GM12865 (cell line): ENCODE measurements around the gene CNR1.
"Not testable (repeated sequence)": the region's sequence is repeated elsewhere in the genome, so short reads cannot be mapped to it uniquely, and the experiment has no call there.

ENCODE experiments used
- DNase-seq: peaks from one replicate; pipeline ENCODE4 v3.0.0; 2010; ENCODE audit warnings: low read depth
- H3K4me3 ChIP-seq: 2 replicates; pipeline ENCODE4 v1.5.1; 2011; ENCODE audit warnings: mild to moderate bottlenecking, low read depth, low read length, control low read depth
- TF ChIP-seq, protein P1 (sequence below): IDR thresholded peaks from 2 replicates; pipeline ENCODE4 v1.5.1; 2011; ENCODE audit warnings: low read length, control low read depth, low read depth, inconsistent platforms; ENCODE audit not compliant: insufficient read depth; ENCODE audit errors: missing control alignments

CNR1 gene

DNA sequence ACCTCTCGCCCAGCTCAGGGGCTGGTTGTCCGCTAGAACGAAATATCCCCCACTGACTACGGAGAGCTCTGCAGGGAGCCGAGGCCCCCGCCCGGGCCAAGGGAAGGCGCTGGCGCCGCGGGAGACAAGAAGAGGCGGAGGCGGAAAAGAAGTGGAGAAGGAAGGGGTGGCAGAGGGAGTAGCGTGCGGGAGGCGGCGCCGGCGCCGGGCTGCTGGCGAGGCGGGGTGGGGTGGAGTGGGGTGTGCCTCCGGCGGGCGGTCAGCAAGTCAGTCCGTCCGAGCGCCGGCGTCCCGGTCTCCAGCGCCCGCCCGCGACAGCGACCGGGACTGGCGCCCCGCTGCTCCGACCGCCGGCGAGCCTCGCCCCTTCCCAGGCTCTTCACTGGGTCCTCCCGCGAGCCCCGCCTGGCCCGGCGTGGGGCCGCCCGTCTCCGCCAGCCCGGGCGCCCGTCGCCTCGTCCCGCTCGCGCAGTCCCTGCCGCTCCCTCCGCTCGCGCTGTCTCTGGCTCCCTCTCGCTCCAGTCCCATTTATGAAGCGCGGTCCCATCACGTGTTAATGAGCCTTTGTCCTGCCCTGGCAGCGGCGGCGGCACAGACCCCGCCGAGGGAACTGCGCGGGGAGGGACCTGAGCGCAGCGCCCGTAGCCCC, at the start of gene CNR1:
CNR1 (minus strand) TSS at position 504 of the 649 bp plus-strand sequence. CDS start 21,073 bp downstream, outside the sequence.
- H3K4me3 ChIP-seq, result peak within 1 kb of the TSS; percentile 88
- TF ChIP-seq, protein P1, sequence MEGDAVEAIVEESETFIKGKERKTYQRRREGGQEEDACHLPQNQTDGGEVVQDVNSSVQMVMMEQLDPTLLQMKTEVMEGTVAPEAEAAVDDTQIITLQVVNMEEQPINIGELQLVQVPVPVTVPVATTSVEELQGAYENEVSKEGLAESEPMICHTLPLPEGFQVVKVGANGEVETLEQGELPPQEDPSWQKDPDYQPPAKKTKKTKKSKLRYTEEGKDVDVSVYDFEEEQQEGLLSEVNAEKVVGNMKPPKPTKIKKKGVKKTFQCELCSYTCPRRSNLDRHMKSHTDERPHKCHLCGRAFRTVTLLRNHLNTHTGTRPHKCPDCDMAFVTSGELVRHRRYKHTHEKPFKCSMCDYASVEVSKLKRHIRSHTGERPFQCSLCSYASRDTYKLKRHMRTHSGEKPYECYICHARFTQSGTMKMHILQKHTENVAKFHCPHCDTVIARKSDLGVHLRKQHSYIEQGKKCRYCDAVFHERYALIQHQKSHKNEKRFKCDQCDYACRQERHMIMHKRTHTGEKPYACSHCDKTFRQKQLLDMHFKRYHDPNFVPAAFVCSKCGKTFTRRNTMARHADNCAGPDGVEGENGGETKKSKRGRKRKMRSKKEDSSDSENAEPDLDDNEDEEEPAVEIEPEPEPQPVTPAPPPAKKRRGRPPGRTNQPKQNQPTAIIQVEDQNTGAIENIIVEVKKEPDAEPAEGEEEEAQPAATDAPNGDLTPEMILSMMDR, result peak; percentile 22
- DNase-seq, result peak; percentile 75

DNA sequence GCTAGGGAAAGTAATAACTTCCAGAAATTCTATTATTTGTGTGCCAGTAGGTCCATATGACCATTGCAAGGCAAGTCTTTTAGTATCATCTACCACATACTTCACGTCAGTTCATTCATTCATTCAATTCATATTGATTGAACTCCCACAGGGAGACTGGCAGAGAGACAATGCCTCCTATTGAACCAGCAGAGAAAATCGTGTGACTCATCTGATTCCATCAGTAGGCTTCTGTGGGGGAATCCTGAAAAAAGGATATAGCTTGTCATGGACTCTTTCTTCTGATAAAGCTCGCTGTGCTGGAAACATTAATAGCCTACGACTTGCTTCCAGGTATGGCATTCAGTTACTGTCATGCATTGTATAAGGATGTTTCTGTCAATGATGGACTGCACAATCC, 45.3 kb upstream of the CNR1 start:
- TF ChIP-seq, protein P1, result no peak
- no peak for DNase-seq
- no peak overlapping the region for H3K4me3 ChIP-seq

DNA sequence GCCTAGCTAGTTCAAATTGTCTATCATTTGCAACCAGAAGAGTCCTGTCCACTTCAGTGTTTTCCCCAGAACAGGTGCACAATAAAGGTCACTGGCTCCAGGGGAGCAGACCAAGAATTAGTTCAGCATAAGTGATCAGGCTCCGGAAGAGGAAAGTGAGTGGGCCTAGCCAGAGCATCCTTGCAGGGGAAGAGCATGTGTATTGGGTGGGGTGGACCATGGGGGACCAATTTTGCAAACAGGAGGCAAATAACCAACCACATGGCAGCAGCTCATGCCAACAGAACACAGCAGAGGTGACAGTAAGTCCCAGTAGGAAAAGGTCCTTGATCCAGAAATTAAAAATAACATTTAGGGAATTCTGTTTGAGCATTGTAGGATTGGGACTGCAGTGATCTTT, 43.2 kb upstream of the CNR1 start:
- no peak overlapping the region for H3K4me3 ChIP-seq
- TF ChIP-seq, protein P1, result no peak
- no peak for DNase-seq

DNA sequence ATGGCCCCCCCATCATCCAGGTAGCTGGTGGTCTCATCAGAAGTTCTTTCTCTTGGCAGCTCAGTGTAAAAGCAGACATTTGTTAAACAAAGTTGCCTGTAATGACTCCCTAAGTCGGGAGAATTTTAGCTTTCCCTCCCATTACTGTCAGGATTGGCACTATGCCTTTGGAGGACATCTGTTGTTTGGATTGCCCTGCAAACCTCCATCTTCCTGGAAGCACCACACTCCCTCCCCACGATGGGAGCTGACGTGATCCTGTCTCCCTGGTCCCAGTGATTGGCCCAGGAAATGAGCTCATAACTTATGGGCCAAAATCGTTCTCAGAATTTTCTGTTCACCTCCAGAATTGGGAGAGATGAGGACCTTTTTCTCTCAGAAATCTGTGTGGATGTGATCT, 42.6 kb upstream of the CNR1 start:
- no peak for DNase-seq
- H3K4me3 ChIP-seq, result no peak overlapping the region
- TF ChIP-seq, protein P1, result no peak

DNA sequence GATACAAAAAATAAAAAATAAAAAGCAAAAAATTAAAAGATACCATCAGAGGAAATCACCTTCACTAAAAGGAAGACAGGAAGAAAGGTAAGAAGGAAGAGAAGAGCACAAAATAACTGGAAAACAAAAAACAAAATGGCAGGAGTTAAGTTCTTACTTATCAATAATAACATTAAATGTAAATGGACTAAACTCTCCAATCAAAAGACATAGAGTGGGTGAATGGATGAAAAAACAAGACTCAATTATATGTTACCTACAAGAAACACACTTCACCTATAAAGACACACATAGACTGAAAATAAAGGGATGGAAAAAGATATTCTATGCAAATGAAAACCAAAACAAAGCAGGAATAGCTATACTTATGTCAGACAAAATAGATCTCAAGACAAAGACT, 35.6 kb upstream of the CNR1 start:
- not testable (repeated sequence) for DNase-seq, H3K4me3 ChIP-seq

DNA sequence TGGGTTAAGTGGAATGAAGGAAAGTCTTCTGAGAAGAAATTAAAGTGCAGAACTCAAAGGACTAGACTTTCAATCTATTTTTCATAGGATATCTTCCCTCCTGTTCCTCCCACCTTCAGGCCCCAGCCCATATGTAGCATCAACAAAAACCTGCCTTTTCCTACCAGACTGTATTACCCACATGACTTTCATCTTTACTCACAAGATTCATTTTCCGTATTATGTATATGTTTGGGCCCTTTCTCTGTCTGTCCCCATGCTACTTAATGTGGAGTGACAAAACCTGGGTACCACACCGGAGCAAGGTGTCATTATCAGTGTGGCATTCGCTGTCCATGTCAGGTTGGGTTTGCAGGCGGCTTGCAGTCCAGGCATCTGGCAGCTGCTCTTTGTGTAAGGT, 18.8 kb upstream of the CNR1 start:
- TF ChIP-seq, protein P1, result no peak
- H3K4me3 ChIP-seq, result no peak overlapping the region
- DNase-seq, result no peak

DNA sequence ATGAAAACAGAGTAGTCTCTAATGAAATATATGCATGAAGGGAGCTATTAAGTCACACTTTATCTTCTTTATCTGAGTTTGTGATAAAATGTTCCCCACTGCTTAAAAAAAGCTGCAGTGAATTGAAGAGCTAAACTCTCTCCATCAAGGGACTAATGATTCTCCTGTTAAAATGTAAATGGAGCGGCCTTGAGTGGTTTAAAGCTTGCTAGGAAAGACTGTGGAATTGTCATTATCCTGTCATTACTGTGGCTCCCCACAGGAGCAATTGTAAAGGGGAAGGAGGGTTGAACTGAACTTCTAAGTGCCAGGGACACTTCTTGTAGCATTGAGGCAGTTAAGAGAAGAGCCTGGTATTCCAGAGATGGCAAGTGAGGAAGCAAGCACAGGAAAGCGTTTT, 17.3 kb upstream of the CNR1 start:
- H3K4me3 ChIP-seq, result no peak overlapping the region
- TF ChIP-seq, protein P1, result no peak
- DNase-seq, result no peak
